HG02840 (cell line): ENCODE measurements around the gene HS3ST3A1.

Experiments used
- ATAC-seq: cut with Tn5 transposase; IDR thresholded peaks from one replicate; pipeline ENCODE4 v1.9.1; 2021; ENCODE audit warnings: mild to moderate bottlenecking, moderate library complexity, moderate number of reproducible peaks; ENCODE audit not compliant: unreplicated experiment, low FRiP score

HS3ST3A1 gene

GRCh38 chr17:13599168-13599577 is 2.6 kb downstream of the HS3ST3A1 start:
- no peak for ATAC-seq

GRCh38 chr17:13598353-13599167 is 3.2 kb downstream of the HS3ST3A1 start:
- ATAC-seq = no peak

- ATAC-seq = no peak
Measured at GRCh38 chr17:13597723-13598347, 3.9 kb downstream of the HS3ST3A1 start.

GRCh38 chr17:13596241-13596923 is 5.3 kb downstream of the HS3ST3A1 start:
- no peak for ATAC-seq

- ATAC-seq = no peak
Measured at GRCh38 chr17:13595599-13595899, 6.2 kb downstream of the HS3ST3A1 start.

GRCh38 chr17:13594762-13595598 is 6.7 kb downstream of the HS3ST3A1 start:
- no peak for ATAC-seq

GRCh38 chr17:13594310-13594709 is 7.4 kb downstream of the HS3ST3A1 start:
- ATAC-seq = no peak

GRCh38 chr17:13593757-13594156 is 8.0 kb downstream of the HS3ST3A1 start:
- no peak for ATAC-seq

GRCh38 chr17:13593021-13593751 is 8.5 kb downstream of the HS3ST3A1 start:
- no peak for ATAC-seq

- no peak for ATAC-seq
Measured at GRCh38 chr17:13592427-13592826, 9.3 kb downstream of the HS3ST3A1 start.

- ATAC-seq = no peak
Measured at GRCh38 chr17:13590441-13590840, 11.3 kb downstream of the HS3ST3A1 start.

GRCh38 chr17:13589658-13590057 is 12.1 kb downstream of the HS3ST3A1 start:
- ATAC-seq = no peak

- no peak for ATAC-seq
Measured at GRCh38 chr17:13587487-13588338, 14.0 kb downstream of the HS3ST3A1 start.

- ATAC-seq = no peak
Measured at GRCh38 chr17:13584701-13585080, 17.0 kb downstream of the HS3ST3A1 start.

- no peak for ATAC-seq
Measured at GRCh38 chr17:13583996-13584700, 17.6 kb downstream of the HS3ST3A1 start.

GRCh38 chr17:13582776-13583547 is 18.8 kb downstream of the HS3ST3A1 start:
- no peak for ATAC-seq

- ATAC-seq = no peak
Measured at GRCh38 chr17:13581925-13582324, 19.8 kb downstream of the HS3ST3A1 start.

GRCh38 chr17:13580790-13581189 is 20.9 kb downstream of the HS3ST3A1 start:
- no peak for ATAC-seq
